CD14-positive monocyte (primary cell): ENCODE data around the gene PWWP2B. TPM values are rescaled to one million over a fixed set of nuclear protein-coding genes. Genes with fewer than 3 reads are reported as not detected.

ENCODE experiments used
- DNase-seq, 3 donors: peaks; one replicate each; pipeline ENCODE4 v3.0.0-alpha.2; 2011 to 2022
- H2AFZ ChIP-seq: 2 replicates; pipeline ENCODE4 v1.6.0; 2012; ENCODE audit warnings: mild to moderate bottlenecking, low read depth, low read length, inconsistent platforms; ENCODE audit not compliant: insufficient read depth, poor library complexity, severe bottlenecking
- H3K27ac ChIP-seq, 2 donors: 1 replicate in 1 of 2; 2 replicates in 1 of 2; pipeline ENCODE4 v1.5.1; 2012 to 2013; ENCODE audit warnings: low read length in 2 of 2, control low read depth in 1 of 2, inconsistent platforms in 1 of 2, low read depth in 1 of 2, mild to moderate bottlenecking in 1 of 2
- H3K27me3 ChIP-seq, 2 donors: one replicate each; pipeline versions ENCODE4 v1.6.0 to v1.6.1; 2011 to 2013; ENCODE audit warnings: low read length in 2 of 2; ENCODE audit not compliant: control insufficient read depth in 2 of 2, insufficient read depth in 2 of 2
- H3K36me3 ChIP-seq, 2 donors: replicated peaks in 1 of 2; 1 replicate in 1 of 2; 2 replicates in 1 of 2; pipeline versions ENCODE4 v1.5.1 to v1.6.1; 2012 to 2013; ENCODE audit warnings: low read length in 2 of 2, control low read depth in 1 of 2, inconsistent platforms in 1 of 2, mild to moderate bottlenecking in 1 of 2; ENCODE audit not compliant: insufficient read depth in 2 of 2, control insufficient read depth in 1 of 2
- H3K4me1 ChIP-seq, 2 donors: 1 replicate in 1 of 2; 2 replicates in 1 of 2; pipeline versions ENCODE4 v1.5.1 to v1.6.1; 2012 to 2013; ENCODE audit warnings: low read length in 2 of 2, control low read depth in 1 of 2, inconsistent platforms in 1 of 2, mild to moderate bottlenecking in 1 of 2, moderate library complexity in 1 of 2; ENCODE audit not compliant: insufficient read depth in 2 of 2, control insufficient read depth in 1 of 2
- H3K4me2 ChIP-seq: replicated peaks from 2 replicates; pipeline ENCODE3; 2012; ENCODE audit warnings: low read length, moderate library complexity, mild to moderate bottlenecking; ENCODE audit not compliant: poor library complexity, severe bottlenecking; ENCODE audit errors: extremely low read depth
- H3K4me3 ChIP-seq, 3 experiments: fragments of 200-600 bp in 1 of 3; sonication (generic) in 1 of 3; replicated peaks in 1 of 3; 1 replicate in 2 of 3; 2 replicates in 1 of 3; pipeline ENCODE4 v1.5.1; 2011 to 2013; ENCODE audit warnings: low read length in 3 of 3, mild to moderate bottlenecking in 3 of 3, control low read depth in 2 of 3, low read depth in 2 of 3, inconsistent platforms in 1 of 3, moderate library complexity in 1 of 3
- H3K79me2 ChIP-seq: 2 replicates; pipeline ENCODE4 v1.6.0; 2012; ENCODE audit warnings: mild to moderate bottlenecking, control low read depth, inconsistent platforms, low read length, moderate library complexity; ENCODE audit not compliant: insufficient read depth
- H3K9ac ChIP-seq: 2 replicates; pipeline ENCODE4 v1.6.0; 2017; ENCODE audit warnings: low read length, mild to moderate bottlenecking; ENCODE audit not compliant: insufficient read depth, poor library complexity, severe bottlenecking
- H3K9me3 ChIP-seq, 2 donors: replicated peaks in 1 of 2; 1 replicate in 1 of 2; 2 replicates in 1 of 2; pipeline versions ENCODE4 v1.5.1 to v1.6.1; 2012 to 2013; ENCODE audit warnings: low read length in 2 of 2, control low read depth in 1 of 2; ENCODE audit not compliant: control insufficient read depth in 1 of 2, insufficient read depth in 1 of 2
- H4K20me1 ChIP-seq: 2 replicates; pipeline ENCODE4 v1.6.0; 2012; ENCODE audit warnings: mild to moderate bottlenecking, low read length, control low read depth, moderate library complexity; ENCODE audit not compliant: insufficient read depth
- H3K27ac Mint-ChIP-seq, 7 donors: one replicate each; pipeline ENCODE4 v1.8.0; 2020; ENCODE audit warnings: mild to moderate bottlenecking in 7 of 7, mixed read lengths in 7 of 7, moderate library complexity in 6 of 7, inconsistent platforms in 2 of 7
- H3K27me3 Mint-ChIP-seq, 3 donors: one replicate each; pipeline ENCODE4 v1.8.0; 2021 to 2022; ENCODE audit warnings: low read depth in 3 of 3, mild to moderate bottlenecking in 3 of 3, mixed read lengths in 3 of 3, moderate library complexity in 3 of 3, inconsistent platforms in 1 of 3
- H3K36me3 Mint-ChIP-seq, 2 donors: one replicate each; pipeline ENCODE4 v1.8.0; 2020; ENCODE audit warnings: mixed read lengths in 2 of 2, inconsistent platforms in 1 of 2, mild to moderate bottlenecking in 1 of 2
- H3K4me1 Mint-ChIP-seq: one replicate; pipeline ENCODE4 v1.8.0; 2020; ENCODE audit warnings: mild to moderate bottlenecking, mixed read lengths
- H3K4me3 Mint-ChIP-seq, 2 donors: one replicate each; pipeline ENCODE4 v1.8.0; 2020; ENCODE audit warnings: mild to moderate bottlenecking in 2 of 2, mixed read lengths in 2 of 2, moderate library complexity in 1 of 2
- H3K9me3 Mint-ChIP-seq, 7 donors: one replicate each; pipeline ENCODE4 v1.8.0; 2020 to 2022; ENCODE audit warnings: mixed read lengths in 7 of 7, mild to moderate bottlenecking in 6 of 7, moderate library complexity in 6 of 7, inconsistent platforms in 2 of 7
- WGBS: methylation state at CpG from one replicate; pipeline ENCODE4 v1.1.5; 2013; ENCODE audit warnings: missing lambda C conversion rate; ENCODE audit not compliant: insufficient coverage; 5-methylcytosine and 5-hydroxymethylcytosine counted together
- intact Hi-C, 2 donors: fragments of 100-400 bp; cut with micrococcal nuclease; formaldehyde crosslinking; loops; one replicate each; pipeline versions ENCODE4 v1.15.0 to v1.15.1; 2023
- polyA plus RNA-seq, 3 donors: library from polyadenylated mRNA; depleted of rRNA in 1 of 3; unstranded in 2 of 3; stranded (reverse) in 1 of 3; fragments of 300-500 nt in 2 of 3; fragments of >200 nt in 1 of 3; fragmentation: Illumina TruSeq in 2 of 3; gene quantifications; 1 replicate in 2 of 3; 2 replicates in 1 of 3; pipeline ENCODE4 v1.2.3, GENCODE V29; 2012 to 2021
- TF ChIP-seq, protein P1 (sequence below): fragments of 200-600 bp; IDR thresholded peaks from one replicate; pipeline ENCODE4 v1.8.0; 2022; ENCODE audit warnings: antibody characterized with exemption, mild to moderate bottlenecking

Gene PWWP2B
- polyA plus RNA-seq, 3 donors: 2.4 to 6.9 (median 2.7) TPM

DNA sequence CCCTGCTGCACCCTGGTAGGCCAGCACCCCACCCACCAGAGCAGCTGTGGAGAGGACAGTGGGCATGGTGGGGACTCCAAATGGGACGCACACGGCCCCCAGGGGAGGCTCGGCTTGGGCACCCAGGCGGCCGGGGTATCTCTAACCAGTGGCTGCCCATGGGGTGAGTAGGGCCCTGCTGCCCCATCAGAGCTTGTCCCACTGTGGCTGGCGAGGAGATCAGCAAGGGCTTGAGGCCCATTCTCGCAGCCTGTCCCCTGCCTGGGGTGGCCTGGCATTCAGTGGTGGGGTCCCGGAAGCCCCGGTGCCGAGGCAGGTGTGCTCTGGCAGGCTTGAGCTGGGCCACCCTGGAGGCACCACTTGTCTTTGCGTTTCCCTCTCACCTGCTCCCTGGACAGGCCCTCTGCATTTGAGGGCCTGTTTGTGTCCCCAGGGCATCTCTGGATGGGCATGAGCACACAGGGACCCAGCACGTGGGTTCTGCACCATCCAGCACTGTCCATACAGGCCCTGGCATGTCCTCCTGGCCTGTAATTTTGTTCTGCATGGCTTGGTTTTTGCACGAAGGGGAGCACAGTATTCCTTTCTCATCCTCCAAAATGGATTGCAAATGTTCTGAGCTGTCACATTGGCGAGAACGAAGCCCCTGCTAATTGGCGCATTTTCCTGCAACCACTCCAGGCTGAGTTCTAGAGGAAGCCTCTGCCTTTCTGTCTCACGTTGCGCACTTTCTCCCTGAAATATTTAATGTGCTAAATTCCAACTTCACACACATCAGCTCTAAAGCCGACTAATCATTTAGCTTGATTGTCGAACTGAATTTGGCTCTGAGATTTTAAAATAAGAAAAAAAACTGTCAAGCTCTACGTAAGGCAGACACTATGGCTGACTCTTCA is 27.2 kb downstream of the PWWP2B start:
- H3K9ac ChIP-seq: no peak overlapping the region
- TF ChIP-seq, protein P1, sequence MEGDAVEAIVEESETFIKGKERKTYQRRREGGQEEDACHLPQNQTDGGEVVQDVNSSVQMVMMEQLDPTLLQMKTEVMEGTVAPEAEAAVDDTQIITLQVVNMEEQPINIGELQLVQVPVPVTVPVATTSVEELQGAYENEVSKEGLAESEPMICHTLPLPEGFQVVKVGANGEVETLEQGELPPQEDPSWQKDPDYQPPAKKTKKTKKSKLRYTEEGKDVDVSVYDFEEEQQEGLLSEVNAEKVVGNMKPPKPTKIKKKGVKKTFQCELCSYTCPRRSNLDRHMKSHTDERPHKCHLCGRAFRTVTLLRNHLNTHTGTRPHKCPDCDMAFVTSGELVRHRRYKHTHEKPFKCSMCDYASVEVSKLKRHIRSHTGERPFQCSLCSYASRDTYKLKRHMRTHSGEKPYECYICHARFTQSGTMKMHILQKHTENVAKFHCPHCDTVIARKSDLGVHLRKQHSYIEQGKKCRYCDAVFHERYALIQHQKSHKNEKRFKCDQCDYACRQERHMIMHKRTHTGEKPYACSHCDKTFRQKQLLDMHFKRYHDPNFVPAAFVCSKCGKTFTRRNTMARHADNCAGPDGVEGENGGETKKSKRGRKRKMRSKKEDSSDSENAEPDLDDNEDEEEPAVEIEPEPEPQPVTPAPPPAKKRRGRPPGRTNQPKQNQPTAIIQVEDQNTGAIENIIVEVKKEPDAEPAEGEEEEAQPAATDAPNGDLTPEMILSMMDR: no peak
- Mint-ChIP-seq H3K4me1 (peaks cover 40% of the 10 kb centered on the region), H3K27ac (no peak overlapping the region), H3K9me3 (peaks cover 0 to 2% (median 0%) of the 10 kb centered on the region in 7 donors), H3K27me3 (no peaks in the 10 kb centered on the region), H3K36me3 (peaks cover 0 to 2% of the 10 kb centered on the region in 2 donors), H3K4me3 (no peak overlapping the region)
- no peak overlapping the region for H3K27ac ChIP-seq
- WGBS: 93% methylated on average over 16 of the region's 21 CpGs
- H3K36me3 ChIP-seq: peaks cover 0 to 6% of the 10 kb centered on the region in 2 donors
- H3K27me3 ChIP-seq: no peaks in the 10 kb centered on the region
- H4K20me1 ChIP-seq: no peaks in the 10 kb centered on the region
- no peaks in the 10 kb centered on the region for H3K9me3 ChIP-seq
- peaks cover 47 to 49% of the 10 kb centered on the region in 2 donors for H3K4me1 ChIP-seq
- H3K79me2 ChIP-seq: peaks cover 14% of the 10 kb centered on the region
- no peak overlapping the region for H3K4me2 ChIP-seq
- DNase-seq: no peak
- intact Hi-C loops: no loop called here
- H3K4me3 ChIP-seq: no peak overlapping the region
- H2AFZ ChIP-seq: no peak overlapping the region

DNA sequence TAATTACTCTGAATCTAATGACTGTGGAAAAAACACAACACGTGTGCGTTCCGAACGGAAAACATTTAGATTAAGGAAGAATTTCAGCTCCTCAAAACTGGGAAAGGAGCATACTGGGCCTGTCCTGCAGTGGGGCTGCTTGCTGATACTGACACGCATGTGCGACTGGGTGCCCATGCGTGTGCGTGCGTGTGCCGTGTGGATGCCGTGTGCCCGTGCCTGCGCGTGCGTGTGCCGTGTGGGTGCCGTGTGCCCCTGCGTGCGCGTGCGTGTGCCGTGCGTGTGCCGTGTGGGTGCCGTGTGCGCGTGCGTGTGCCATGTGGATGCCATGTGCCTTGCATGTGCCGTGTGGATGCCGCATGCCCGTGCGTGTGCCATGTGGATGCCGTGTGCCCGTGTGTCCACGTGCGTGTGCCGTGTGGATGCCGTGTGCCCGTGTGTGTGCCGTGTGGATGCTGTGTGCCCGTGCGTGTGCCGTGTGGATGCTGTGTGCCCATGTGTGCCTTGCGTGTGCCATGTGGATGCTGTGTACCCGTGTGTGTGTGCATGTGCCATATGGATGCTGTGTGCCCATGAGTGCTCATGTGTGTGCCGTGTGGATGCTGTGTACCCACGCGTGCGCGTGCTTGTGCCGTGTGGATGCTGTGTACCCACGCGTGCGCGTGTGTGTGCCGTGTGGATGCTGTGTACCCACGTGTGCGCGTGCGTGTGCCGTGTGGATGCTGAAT is 28.2 kb downstream of the PWWP2B start:
- intact Hi-C loops: no loop called here
- Histone ChIP-seq H3K4me2 (no peak overlapping the region), H4K20me1 (no peaks in the 10 kb centered on the region), H3K36me3 (peaks cover 0 to 6% of the 10 kb centered on the region in 2 donors), H3K27ac (no peak overlapping the region), H2AFZ (no peak overlapping the region), H3K9ac (no peak overlapping the region), H3K9me3 (no peaks in the 10 kb centered on the region), H3K27me3 (no peaks in the 10 kb centered on the region), H3K4me3 (no peak overlapping the region), H3K79me2 (peaks cover 10% of the 10 kb centered on the region), H3K4me1 (peaks cover 46% of the 10 kb centered on the region in 2 donors)
- H3K36me3 Mint-ChIP-seq: peaks cover 0 to 2% of the 10 kb centered on the region in 2 donors
- TF ChIP-seq, protein P1: no peak
- DNase-seq: no peak
- H3K9me3 Mint-ChIP-seq: no peaks in the 10 kb centered on the region
- H3K27me3 Mint-ChIP-seq: no peaks in the 10 kb centered on the region
- H3K4me1 Mint-ChIP-seq: peaks cover 39% of the 10 kb centered on the region
- 99% methylated on average over 61 of the region's 61 CpGs for WGBS
- no peak overlapping the region for H3K4me3 Mint-ChIP-seq
- peak overlapping the region in 1 of 7 donors; percentile 52 for H3K27ac Mint-ChIP-seq
